HAP-1 (cell line): ENCODE results near the gene SACM1L.

Experiments used
- DNase-seq, 2 experiments: peaks; one replicate each; pipeline ENCODE4 v3.0.0-alpha.2; 2016 to 2020; ENCODE audit warnings: low spot score in 2 of 2
- H3K27me3 ChIP-seq: fragments of 250-450 bp; sonication (Bioruptor Pico); 2 replicates; pipeline ENCODE4 v1.5.1; 2020; ENCODE audit warnings: low read depth, mild to moderate bottlenecking, moderate library complexity
- H3K36me3 ChIP-seq: fragments of 250-450 bp; sonication (Bioruptor Pico); replicated peaks from 2 replicates; pipeline ENCODE4 v1.5.1; 2020; ENCODE audit warnings: mild to moderate bottlenecking
- H3K4me1 ChIP-seq: fragments of 250-450 bp; sonication (Bioruptor Pico); 2 replicates; pipeline ENCODE4 v1.5.1; 2020; ENCODE audit warnings: mild to moderate bottlenecking
- H3K4me3 ChIP-seq: fragments of 250-450 bp; sonication (Bioruptor Pico); 2 replicates; pipeline ENCODE4 v1.5.1; 2020; ENCODE audit warnings: mild to moderate bottlenecking, moderate library complexity
- H3K9me3 ChIP-seq: fragments of 250-450 bp; sonication (Bioruptor Pico); 2 replicates; pipeline ENCODE4 v1.5.1; 2020; ENCODE audit warnings: mild to moderate bottlenecking, moderate library complexity
- in situ Hi-C: fragments of 300-500 bp; cut with MboI; formaldehyde crosslinking; loops from 3 replicates; pipeline ENCODE4 v1.14.3; 2020; ENCODE audit warnings: low sequenced_read_pairs, inconsistent platforms, mixed read lengths

Gene SACM1L

DNA sequence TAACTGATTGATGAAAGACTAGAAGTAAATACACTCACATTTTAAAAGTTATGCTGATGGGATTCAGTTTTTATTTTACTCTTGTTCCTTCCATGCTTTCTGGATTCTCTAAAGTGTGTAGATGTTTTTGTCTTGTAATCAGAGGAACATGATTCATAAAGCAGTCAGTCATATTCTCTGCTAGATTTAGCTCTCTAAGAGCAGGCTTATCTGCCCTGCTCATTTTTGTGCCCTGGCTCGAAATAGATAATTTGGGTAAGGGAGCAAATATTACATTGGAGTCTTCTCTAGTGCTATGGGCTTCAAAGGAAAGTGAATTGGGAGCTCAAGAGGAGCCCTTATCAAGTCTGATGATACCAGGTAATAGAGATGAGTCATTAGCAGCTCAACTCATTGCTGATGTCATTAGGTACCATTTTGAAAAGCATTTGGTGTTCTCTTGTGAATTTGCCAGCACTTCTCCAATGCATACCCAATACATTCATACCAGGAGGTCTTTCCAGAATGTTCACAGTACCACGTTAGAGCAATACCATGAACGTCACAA lies 27.7 kb downstream of the SACM1L start:
- Histone ChIP-seq H3K4me1 (peaks cover 9% of the 10 kb centered on the region), H3K27me3 (no peaks in the 10 kb centered on the region), H3K4me3 (no peak overlapping the region), H3K9me3 (no peaks in the 10 kb centered on the region), H3K36me3 (peaks cover 18% of the 10 kb centered on the region)
- in situ Hi-C loops = no loop called here
- DNase-seq = no peak

- in situ Hi-C loops = no loop called here
- Histone ChIP-seq H3K36me3 (peaks cover 32% of the 10 kb centered on the region), H3K27me3 (no peaks in the 10 kb centered on the region), H3K4me1 (no peaks in the 10 kb centered on the region), H3K4me3 (no peak overlapping the region), H3K9me3 (no peaks in the 10 kb centered on the region)
- no peak for DNase-seq
These were observed 30.7 kb downstream of the SACM1L start for GRCh38 chr3:45719655-45720487.

- H3K4me1 ChIP-seq = no peaks in the 10 kb centered on the region
- in situ Hi-C loops = no loop called here
- H3K9me3 ChIP-seq = no peaks in the 10 kb centered on the region
- H3K36me3 ChIP-seq = peaks cover 31% of the 10 kb centered on the region
- no peak overlapping the region for H3K4me3 ChIP-seq
- no peak for DNase-seq
- no peaks in the 10 kb centered on the region for H3K27me3 ChIP-seq
These were observed 35.7 kb downstream of the SACM1L start for GRCh38 chr3:45724911-45725310.

DNA sequence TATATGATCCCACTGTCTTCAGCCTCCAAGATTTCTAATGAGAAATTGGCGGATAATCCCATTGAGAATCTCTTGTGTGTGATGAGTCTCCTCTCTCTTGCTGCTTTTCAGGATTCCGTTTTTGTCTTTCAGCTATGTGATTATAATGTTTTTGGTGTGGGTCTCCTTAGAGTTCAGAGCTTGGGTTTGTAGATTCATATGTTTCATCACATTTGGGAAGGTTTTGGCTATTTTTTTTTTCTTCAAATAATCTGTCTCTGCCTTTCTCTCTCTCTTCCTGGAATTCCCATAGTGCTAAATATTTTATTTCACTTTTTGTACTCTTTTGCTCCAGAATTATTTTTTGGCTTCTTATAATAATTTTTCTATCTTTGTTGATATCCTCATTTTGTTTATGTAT lies 40.4 kb downstream of the SACM1L start:
- in situ Hi-C loops = no loop called here

DNA sequence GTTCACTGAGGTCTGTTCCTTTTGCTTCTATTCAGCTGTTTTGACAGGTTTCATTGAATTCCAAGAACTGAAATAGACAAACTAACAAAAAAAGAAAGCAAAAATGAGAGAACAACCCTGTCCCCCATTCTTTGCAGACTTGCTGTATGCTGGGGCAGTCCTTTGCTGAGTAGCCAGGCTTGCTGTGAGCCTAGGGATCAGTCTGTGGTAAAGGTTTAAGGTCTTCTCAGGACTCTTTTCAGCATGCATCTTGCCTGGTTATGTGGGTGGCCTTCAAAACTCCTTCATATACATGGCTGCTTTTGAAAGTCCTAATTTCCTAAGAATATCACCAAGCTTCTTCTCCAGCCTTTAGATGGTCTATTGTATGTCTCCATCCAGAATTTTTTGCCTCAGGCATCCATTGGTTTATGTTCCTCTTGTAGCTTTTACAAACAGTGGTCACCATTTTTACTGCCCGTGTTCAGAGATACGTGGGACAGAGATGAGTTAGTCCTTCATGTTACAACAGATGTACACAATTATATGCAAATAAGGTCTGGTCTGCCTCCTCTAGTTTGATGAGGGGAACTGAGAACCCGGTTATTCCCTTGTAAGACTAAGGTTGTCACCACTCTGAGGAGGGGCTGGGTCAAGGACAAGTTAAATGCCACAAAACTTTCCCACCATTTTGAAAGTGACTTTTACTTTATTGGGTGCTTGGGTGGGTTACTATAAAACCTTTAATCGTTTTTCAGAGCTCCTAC lies 41.4 kb downstream of the SACM1L start:
- Histone ChIP-seq H3K27me3 (no peaks in the 10 kb centered on the region), H3K9me3 (no peaks in the 10 kb centered on the region), H3K4me1 (no peaks in the 10 kb centered on the region), H3K36me3 (peaks cover 36% of the 10 kb centered on the region), H3K4me3 (no peak overlapping the region)
- in situ Hi-C loops = no loop called here
- DNase-seq = no peak

More for the DNA sequence above, 40.4 kb downstream of the SACM1L start:
- H3K4me1 ChIP-seq = no peaks in the 10 kb centered on the region
- H3K9me3 ChIP-seq = no peaks in the 10 kb centered on the region
- no peaks in the 10 kb centered on the region for H3K27me3 ChIP-seq
- H3K4me3 ChIP-seq = no peak overlapping the region
- H3K36me3 ChIP-seq = peaks cover 37% of the 10 kb centered on the region
- no peak for DNase-seq

- no peak for DNase-seq
- peaks cover 32% of the 10 kb centered on the region for H3K4me1 ChIP-seq
- H3K4me3 ChIP-seq = no peak overlapping the region
- in situ Hi-C loops = no loop called here
- no peaks in the 10 kb centered on the region for H3K27me3 ChIP-seq
- H3K36me3 ChIP-seq = peaks cover 59% of the 10 kb centered on the region
- H3K9me3 ChIP-seq = no peaks in the 10 kb centered on the region
These were observed 47.5 kb downstream of the SACM1L start for GRCh38 chr3:45736707-45737106.

- DNase-seq = no peak
- Histone ChIP-seq H3K4me1 (peaks cover 34% of the 10 kb centered on the region), H3K36me3 (peaks cover 56% of the 10 kb centered on the region), H3K4me3 (no peak overlapping the region), H3K9me3 (no peaks in the 10 kb centered on the region), H3K27me3 (no peaks in the 10 kb centered on the region)
- in situ Hi-C loops = no loop called here
These were observed 48.0 kb downstream of the SACM1L start for GRCh38 chr3:45737234-45737633.

- DNase-seq = peak; percentile 55 to 95
- H3K36me3 ChIP-seq = peaks cover 55% of the 10 kb centered on the region
- no peaks in the 10 kb centered on the region for H3K27me3 ChIP-seq
- no peaks in the 10 kb centered on the region for H3K9me3 ChIP-seq
- H3K4me1 ChIP-seq = peaks cover 38% of the 10 kb centered on the region
- in situ Hi-C loops = no loop called here
- H3K4me3 ChIP-seq = no peak overlapping the region
These were observed 50.8 kb downstream of the SACM1L start for GRCh38 chr3:45739991-45740390.

DNA sequence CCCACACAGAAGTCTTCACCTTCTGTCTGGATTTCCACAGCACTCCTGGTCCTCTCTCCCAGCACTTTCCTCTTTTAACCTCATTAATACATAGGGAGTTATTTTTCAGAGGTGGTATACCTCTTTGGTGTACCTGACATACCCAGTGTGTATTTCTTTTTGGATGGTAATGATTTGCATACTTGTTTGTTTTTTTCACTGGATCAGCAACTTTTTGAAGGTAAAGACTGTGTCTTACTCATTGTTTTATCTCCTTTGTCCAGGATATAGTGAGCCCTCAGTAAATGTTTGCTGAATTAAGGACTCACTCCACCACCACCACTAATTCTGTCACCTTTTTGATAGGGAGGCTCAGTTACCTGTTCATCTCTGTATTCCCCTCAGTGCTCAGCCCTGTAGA lies 52.1 kb downstream of the SACM1L start:
- no peak overlapping the region for H3K4me3 ChIP-seq
- in situ Hi-C loops = no loop called here
- H3K4me1 ChIP-seq = peaks cover 38% of the 10 kb centered on the region
- no peaks in the 10 kb centered on the region for H3K9me3 ChIP-seq
- H3K36me3 ChIP-seq = peaks cover 47% of the 10 kb centered on the region
- no peak for DNase-seq
- H3K27me3 ChIP-seq = no peaks in the 10 kb centered on the region

GRCh38 chr3:45741742-45742460 lies 52.7 kb downstream of the SACM1L start:
- H3K36me3 ChIP-seq = peaks cover 45% of the 10 kb centered on the region
- in situ Hi-C loops = no loop called here
- H3K4me1 ChIP-seq = peaks cover 38% of the 10 kb centered on the region
- H3K4me3 ChIP-seq = no peak overlapping the region
- H3K9me3 ChIP-seq = no peaks in the 10 kb centered on the region
- DNase-seq = peak in 1 of 2 experiments; percentile 50
- no peaks in the 10 kb centered on the region for H3K27me3 ChIP-seq

DNA sequence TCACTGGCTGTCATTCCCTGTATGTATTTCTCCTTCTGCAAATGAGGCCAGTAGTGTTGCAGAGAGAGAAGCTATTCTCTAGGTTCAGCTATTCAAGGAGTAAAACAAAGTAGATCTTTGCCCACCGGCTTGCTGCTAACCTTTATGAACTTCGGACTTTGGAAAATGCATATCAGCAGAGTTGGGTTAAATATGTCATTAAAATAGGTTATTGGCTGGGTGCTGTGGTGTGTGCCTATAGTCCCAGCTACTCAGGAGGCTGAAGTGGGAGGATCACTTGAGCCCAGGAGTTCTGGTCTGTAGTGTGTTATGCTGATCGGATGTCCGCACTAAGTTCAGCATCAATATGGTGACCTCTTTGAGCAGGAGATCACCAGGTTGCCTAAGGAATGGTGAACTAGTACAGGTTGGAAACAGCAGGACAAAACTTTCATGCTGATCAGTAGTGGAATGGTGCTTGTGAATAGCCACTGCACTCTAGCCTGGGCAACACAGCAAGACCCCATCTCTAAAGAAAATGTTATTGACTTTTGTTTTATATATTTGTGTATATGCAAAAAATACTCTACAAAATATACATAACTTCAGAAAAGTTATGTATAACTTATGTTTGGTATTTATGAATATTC lies 53.4 kb downstream of the SACM1L start:
- peaks cover 38% of the 10 kb centered on the region for H3K4me1 ChIP-seq
- no peak overlapping the region for H3K4me3 ChIP-seq
- in situ Hi-C loops = no loop called here
- peaks cover 47% of the 10 kb centered on the region for H3K36me3 ChIP-seq
- DNase-seq = no peak
- H3K27me3 ChIP-seq = no peaks in the 10 kb centered on the region
- no peaks in the 10 kb centered on the region for H3K9me3 ChIP-seq

GRCh38 chr3:45746165-45746776 lies 57.1 kb downstream of the SACM1L start:
- Histone ChIP-seq H3K36me3 (peaks cover 19% of the 10 kb centered on the region), H3K4me3 (no peak overlapping the region), H3K27me3 (no peaks in the 10 kb centered on the region), H3K4me1 (peaks cover 10% of the 10 kb centered on the region), H3K9me3 (no peaks in the 10 kb centered on the region)
- in situ Hi-C loops = no loop called here
- DNase-seq = no peak
